NCI-H146 treated with DMSO at 0.1 percent for 48 hours (cell line): ENCODE results near the gene KIAA1191.

ENCODE experiments used
- DNase-seq: peaks from one replicate; lab custom pipeline; 2025; ENCODE audit not compliant: unreplicated experiment; lab: John Stamatoyannopoulos, UW

Gene KIAA1191

GRCh38 chr5:176365351-176366231 lies 4.0 kb upstream of the KIAA1191 start, which contains the start of gene ARL10:
TSS of gene ARL10 (plus strand) at chr5:176365487. CDS start at chr5:176365564, 77 bp downstream.
- DNase-seq = peak; percentile 4

- DNase-seq = no peak
These were observed 3.3 kb upstream of the KIAA1191 start for GRCh38 chr5:176364765-176365350.

DNA sequence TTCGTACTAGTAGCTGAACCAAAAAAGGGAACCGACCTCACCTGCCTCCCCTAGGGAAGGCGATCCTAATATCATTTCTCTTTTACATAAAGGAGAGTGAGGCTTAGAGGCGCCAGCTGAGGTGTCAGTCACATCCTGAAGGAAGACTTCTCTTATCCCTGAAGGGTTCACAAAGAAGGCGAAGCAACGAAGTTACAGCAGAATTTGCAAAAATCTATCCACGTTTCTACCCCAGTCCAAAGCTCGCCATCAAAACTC lies 598 bp upstream of the KIAA1191 start:
- DNase-seq = no peak

- DNase-seq = no peak
These were observed 599 bp downstream of the KIAA1191 start for GRCh38 chr5:176360894-176361436.

DNA sequence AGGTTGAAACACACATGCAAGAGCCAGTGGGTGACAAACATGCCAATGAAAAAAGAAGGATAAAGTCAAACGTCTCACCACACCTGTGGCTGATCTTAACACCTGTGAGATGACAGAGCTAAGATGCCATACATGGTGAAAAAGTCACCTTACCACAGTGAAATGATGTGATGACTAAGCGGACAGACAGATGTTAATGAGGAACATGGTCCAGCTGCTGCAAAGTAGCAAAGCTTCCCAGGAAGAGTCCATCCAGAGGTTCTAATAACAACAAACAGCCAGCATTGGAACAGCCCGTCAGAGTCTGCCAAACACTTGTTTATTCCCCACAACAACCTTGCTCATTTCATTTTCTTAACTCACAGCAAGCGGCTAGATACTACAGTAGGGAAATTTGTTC lies 1.9 kb downstream of the KIAA1191 start:
- DNase-seq = no peak

GRCh38 chr5:176356179-176356566 lies 5.4 kb downstream of the KIAA1191 start:
- no peak for DNase-seq

DNA sequence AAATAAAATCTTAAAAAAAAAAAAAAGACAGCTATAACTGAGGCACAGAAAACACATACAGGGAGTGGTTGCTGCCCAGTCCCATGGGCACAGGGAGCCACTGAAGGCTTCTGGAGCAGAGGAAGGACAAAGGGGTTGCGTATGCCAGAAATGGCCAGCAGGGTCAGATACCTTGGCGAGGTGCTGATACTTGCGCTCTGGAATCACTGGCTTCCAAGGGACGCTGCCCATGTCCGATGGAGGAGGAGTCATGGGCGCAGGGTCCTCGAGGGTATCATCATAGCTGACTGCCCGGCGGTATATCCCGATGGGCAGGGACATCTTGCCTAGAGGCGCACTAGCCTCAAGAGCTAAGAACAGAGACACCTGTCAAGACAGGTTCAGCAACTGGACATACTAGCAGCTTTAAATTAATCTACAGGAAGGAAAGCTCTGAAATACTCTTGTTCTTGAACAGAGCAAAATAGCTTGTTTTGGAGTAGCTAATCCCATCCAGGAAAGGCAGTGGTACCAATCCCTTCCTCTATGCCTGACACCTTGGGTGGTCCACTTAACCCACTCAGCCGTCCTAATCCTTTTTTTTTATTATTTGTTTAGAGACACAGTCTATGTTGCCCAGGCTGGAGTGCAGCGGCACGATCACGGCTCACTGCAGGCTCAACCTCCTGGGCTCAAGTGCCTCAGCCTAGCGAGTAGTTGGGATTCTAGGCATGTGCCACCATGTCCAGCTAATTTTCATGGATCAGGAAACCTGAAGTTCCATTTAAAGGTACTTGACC lies 6.0 kb downstream of the KIAA1191 start:
- DNase-seq = no peak

GRCh38 chr5:176353533-176353932 lies 8.0 kb downstream of the KIAA1191 start:
- DNase-seq = no peak

DNA sequence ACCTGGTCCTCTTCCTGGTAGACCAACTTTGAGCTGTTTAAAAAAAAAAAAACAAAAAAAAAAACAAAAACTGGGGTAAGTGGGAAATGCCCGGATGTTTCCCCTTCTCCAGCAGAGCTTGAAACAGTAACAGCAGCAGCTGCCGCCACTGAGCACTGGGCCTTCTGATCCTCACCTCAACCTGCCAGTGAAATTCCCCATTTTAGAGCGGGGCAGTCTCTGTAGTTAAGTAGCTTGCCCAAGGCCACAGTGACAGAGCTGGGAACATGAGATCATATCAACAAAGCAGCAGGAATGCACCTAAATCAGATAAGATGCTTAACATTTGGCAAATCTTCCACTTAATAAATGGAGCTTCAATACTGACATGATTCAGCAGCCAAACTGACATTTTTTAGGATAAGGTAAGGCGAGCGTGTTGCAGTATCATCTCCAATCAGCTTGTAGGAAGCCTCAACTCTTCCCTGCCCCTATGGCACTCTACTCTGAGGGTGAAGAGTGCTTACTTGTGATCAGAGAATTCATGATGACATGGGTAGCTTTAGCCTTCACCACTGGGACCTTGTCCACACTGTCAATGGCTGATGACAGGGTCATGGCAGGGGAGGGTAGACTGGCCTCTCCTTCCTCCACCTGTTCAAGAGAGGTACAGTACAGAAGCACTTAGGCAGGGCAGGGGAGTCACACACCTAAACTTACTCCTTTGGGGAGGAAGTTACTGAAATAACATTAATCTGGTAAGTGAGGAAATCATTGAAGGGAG lies 9.3 kb downstream of the KIAA1191 start:
- DNase-seq = no peak

GRCh38 chr5:176350416-176350815 lies 11.1 kb downstream of the KIAA1191 start:
- no peak for DNase-seq

DNA sequence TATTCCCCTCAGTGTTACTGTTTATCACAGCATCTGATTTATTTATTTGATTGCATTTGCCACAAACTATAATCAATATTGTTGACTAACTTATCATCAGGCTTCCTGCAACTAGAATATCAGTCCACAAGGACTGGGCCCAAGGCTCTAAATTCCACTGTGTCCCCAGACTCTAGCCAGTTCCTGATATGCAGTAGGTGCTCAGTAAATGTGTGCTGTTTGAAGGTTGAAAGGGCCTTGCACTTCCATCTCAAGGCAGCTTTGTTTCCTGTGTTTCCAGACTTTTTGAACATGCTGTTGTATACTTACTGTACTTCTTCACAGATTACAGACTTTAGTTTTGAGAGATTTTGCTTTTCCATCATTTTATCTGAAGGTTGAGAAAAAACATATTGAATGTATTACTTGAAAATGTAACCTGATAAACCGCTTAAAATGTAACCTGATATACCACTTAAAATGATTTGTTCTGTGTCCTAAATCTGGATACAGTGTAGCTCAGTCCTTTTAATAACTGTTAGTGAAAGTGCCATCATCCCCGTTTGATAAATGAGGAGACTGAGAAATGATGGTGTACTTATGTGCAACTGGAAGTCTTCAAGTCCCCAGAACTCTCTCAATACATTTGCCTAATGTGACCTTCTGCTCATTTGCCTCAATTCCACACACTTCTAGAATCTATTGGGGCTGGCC lies 18.7 kb downstream of the KIAA1191 start:
- no peak for DNase-seq

DNA sequence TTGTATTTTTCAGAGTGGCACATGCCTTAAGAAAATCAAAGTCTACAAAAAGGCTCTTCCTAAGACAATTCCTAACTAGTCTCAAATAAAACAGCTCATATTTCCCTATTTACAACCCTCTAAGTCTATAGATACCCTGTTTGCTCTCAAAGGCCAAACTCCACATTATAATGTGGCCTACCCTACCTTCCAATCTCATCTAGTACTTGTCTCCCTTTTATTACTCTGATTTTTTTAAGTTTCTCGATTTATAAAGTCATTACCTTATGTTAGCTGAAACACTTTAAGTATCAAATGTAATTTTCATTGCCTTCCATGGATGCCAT lies 19.4 kb downstream of the KIAA1191 start:
- DNase-seq = no peak

GRCh38 chr5:176341325-176342157 lies 20.0 kb downstream of the KIAA1191 start:
- no peak for DNase-seq

GRCh38 chr5:176339304-176339703 lies 22.3 kb downstream of the KIAA1191 start:
- no peak for DNase-seq

GRCh38 chr5:176337913-176338312 lies 23.7 kb downstream of the KIAA1191 start:
- no peak for DNase-seq

- no peak for DNase-seq
These were observed 27.4 kb downstream of the KIAA1191 start for GRCh38 chr5:176334031-176334770.

- no peak for DNase-seq
These were observed 41.0 kb downstream of the KIAA1191 start for GRCh38 chr5:176320577-176320976.

GRCh38 chr5:176319827-176320554 lies 41.6 kb downstream of the KIAA1191 start:
- no peak for DNase-seq
